HG03066 (cell line): ENCODE results near the gene ZFYVE21.

ENCODE experiments used
- ATAC-seq: cut with Tn5 transposase; IDR thresholded peaks from one replicate; pipeline ENCODE4 v1.9.1; 2021; ENCODE audit warnings: low read depth; ENCODE audit not compliant: unreplicated experiment

ZFYVE21 gene

DNA sequence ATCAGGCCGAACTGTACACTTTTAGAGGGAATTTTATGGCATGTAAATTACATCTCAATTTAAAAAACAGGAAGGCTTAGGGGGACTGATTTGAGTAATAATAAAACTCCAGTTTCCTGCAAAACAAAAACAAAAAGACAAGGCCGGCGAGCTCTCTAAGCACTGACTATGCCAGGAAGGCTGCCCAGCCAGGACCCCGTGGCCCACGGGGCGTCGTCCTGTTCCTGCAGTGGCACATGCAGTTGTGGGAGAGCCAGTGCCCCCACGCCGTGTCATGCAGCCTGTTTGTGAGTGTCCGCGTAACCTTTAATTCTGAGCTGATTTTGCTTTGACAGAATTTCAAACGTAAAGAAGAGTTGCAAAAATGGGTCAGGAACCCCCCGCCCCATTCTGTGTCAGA, 10.9 kb upstream of the ZFYVE21 start:
- ATAC-seq, result no peak

DNA sequence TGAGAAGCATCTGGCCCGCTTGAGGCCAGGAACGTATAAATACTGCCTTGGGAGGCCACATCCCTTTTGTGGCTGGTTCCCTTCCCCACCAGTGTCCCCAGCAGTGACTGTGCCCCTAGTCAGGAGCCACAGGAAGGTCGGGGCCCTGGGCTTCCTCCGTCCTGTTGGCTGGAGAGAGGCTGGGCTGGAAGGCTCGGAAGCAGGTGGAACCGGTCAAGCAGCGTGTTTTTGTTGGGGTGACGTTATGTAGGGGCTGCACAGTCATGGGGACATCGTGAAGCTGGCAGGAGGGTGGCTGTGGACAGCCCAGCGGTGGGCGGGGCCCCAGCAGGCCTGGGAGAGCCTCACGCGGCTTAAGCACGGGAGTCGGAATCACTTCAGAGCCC, 10.5 kb upstream of the ZFYVE21 start:
- ATAC-seq, result no peak

DNA sequence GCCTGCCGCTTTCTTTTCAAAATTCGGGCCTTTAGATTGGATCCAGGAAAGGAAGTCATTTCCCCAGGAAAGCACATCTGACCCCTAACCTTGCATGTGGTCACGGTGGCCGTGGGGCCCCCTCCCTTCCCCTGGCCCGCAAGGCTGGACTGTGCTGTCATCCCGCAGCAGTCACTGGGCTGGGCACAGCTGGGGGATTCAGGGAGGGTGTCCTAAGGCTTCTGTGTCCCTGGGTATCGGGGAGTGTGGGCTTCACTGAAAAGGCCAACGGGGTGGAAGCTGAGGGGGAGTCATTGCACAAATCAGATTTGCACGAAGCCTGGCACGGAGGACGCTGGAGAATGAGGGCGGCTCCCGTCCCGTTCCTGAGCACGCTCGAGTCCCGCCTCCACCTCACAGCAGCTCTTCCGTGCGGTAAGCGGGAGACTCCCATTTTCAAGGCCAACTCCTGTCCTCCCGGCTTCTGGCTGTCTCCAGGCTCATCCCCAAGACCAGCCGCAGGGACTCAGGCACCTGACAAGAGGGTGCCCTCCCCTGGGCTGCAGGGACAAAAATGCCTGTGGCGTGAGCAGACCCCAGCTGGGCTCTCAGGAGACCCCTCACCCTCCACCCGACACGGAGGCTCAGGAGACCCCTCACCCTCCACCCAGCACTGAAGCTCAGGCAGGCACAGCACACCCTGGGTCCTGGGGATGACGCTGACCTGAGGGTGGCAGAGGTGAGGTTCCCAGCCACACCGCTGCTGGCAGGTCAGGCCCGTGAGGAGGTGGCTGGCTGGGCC, 9.9 kb upstream of the ZFYVE21 start:
- no peak for ATAC-seq

GRCh38 chr14:103706551-103707328, 8.9 kb upstream of the ZFYVE21 start:
- no peak for ATAC-seq

DNA sequence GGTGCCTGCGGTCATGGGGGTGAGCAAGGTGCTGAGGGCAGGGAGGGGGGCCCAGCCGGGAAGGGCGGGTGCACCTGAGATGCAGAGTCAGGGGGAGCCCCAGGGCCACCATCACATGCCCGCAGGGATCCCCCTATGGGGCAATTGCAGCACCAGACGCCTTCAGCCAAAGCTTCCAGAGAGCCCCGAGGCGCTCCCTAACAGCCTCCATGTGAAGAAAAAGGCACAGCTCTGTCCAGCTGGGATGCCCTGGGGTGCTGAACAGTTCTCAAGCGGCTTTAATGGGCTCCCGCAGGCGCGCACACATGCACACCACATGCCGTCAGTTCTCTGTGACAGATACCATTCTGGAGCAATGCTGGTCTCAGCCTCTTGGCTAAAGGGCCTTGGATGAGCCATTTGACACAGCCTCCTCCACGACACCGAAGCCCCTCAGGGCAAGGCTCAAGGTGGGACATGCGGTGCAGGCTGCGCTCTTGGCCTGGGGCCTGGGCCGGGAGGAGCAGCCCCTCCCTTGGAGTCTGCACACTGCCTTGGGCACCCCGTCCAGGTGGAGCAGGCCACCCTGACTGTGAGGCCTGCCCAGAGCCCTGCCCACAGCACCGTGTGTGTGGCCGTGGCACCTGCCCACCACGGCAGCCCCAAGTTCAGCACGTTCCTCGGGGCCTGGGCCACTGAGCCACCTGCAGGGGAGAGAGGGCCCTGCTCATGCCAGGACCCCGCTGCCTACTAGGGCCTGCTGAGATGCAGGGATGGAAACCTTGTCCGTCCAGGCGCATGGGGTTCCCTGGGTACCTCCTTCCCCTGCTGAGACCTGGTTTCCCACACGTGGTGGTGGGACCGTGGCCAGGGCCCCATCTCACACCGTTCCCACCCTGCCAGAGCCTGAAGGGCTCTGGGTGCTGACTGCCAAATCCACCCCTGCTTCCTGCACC, 8.0 kb upstream of the ZFYVE21 start:
- ATAC-seq, result no peak

DNA sequence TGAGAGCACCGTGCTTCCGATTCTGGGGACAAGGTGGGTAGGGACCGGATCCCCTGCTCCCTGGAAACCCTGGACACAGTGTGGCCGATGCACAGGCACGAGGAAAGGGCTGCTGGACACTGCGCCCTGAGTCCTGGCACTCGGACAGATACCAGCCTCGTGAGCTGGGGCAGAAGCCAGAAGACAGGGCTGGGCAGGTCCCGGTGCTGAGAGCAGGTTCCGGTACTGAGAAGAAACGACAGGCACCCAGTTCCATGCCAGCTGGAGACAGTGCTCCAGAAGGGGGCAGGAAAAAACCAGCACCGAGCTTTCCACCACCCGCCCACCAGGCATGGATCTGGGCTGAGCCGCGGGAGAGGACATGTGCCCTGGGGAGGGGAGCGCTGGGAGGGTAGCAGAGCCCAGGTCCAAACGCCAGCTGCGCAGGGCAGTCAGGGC, 6.8 kb upstream of the ZFYVE21 start:
- ATAC-seq, result no peak

- no peak for ATAC-seq
Measured at GRCh38 chr14:103709814-103710213, 5.8 kb upstream of the ZFYVE21 start.

DNA sequence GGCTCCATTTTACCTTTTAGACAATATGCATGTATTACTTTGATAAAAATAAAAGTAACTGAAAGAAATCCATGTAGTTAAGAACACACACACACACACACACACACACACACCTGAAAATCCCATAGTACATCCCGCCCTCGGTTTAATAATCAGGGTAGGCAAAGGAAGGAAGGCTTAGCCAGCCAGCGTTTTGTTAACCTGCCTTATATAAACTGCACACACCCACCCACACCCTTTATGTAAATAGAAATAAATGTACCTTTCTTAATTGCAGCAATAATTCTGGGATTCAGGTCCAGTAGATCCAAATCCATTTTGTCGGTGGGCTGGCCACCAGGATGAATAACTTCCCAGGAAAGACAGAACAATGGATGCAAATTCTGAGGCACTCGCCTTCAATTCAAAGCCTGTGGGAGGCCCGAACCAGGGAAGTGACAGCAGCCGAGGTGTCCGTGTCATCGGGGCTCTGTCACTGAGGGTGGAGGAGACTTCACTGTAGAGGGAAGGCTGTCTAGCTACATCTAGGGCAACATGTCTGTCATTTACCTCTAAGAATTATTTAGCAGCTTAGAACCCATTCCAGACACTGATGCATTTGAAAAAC, 4.7 kb upstream of the ZFYVE21 start:
- no peak for ATAC-seq

DNA sequence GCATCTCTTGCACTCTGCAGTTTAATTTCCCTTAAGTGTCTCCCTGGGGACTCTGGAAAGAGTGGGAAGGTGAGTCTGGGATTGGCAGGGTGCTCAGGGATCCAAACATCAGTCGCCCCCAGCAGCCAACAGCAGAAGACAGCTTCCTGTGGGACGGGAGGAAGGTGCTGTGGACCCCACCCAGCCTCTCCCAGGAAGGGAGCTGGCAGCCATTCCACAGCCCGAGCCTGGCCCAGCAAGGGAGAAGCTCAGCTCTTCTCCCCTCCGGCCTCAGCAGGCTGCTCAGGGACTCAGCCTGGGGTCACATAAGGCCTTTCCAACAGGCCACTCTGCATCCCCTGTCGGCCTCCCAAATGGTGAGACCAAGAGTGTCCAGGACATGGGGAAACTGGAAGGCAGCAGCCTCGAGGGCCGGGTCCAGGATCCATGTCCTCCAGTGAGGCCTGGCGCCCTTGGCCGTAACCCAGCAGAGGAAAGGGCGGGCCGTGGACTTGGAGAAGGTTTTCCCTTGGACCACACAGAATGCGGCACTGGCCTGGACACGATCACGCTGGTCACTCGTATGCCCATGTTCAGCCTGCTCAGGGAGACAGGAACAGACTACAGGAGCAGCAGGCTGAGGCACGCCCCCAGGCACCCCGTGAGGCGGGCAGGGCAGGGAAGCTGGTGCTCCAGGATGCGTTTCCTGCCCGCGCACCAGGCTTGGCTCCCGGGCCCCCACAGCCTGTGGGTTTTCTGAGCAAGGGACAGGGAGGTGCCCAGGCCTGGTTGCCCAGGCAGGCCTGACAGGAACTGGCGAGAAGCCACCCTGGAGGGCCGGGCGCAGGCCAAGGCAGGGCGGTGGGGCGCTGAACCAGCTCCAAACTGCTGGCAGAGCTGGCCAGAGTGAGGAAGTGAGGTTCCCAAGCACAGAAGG, 3.8 kb upstream of the ZFYVE21 start:
- no peak for ATAC-seq

GRCh38 chr14:103712633-103713247, 2.9 kb upstream of the ZFYVE21 start:
- no peak for ATAC-seq

GRCh38 chr14:103713304-103714062, 2.1 kb upstream of the ZFYVE21 start:
- no peak for ATAC-seq

DNA sequence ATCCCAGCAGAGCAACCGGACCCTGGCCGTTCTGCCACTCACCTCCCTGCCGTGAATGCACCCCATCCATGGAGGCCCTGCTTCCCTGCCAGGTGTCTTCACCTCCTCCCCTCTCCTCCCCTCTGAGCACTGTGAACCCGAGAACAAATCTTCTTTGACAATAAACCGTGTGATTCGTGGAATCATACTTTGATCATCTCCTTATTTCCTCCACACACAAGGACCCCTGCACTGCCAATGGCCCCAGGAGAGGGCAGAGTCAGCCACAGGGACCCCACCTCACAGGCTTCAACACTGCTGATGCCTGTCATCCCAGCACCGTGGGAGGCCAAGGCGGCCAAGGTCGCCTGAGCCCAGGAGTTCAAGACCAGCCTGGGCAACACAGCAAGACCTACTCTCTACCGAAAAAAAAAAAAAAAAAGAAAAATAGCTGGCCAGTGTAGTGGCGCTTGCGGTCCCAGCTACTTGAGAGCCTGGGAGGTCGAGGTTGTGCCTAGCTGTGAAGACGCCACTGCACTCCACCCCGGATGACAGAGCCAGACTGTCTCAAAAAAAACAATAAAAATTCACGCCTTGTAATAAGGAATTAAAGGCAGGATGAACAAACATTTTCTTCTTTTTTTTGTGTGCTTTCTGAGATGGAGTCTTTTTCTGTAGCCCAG, 1.4 kb upstream of the ZFYVE21 start:
- no peak for ATAC-seq

GRCh38 chr14:103716091-103716801, 636 bp downstream of the ZFYVE21 start:
- ATAC-seq, result no peak

DNA sequence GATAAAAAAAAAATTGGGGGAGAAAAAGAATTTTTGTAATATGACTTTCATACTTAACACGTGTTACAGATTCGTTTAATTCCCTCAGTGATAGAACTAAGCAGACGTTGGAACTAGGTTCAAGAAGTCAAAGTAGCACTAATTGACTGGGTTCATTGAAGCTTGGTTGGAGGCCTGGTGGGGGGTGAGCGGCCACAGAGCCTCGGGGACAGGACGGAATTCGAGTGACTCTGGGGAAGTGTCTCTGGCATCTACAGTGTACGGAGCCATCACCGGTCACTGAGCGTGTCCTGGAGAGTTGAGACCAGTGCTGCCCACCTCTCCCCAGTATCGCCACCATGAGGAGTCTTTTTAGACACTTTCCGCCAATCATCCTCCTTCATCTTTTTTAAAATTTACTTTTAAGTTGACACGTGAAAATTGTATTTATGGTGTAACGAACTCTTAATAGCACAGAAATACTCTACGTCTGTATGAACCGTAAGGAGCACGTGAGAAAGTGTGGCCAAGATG, 1.3 kb downstream of the ZFYVE21 start:
- ATAC-seq, result no peak

DNA sequence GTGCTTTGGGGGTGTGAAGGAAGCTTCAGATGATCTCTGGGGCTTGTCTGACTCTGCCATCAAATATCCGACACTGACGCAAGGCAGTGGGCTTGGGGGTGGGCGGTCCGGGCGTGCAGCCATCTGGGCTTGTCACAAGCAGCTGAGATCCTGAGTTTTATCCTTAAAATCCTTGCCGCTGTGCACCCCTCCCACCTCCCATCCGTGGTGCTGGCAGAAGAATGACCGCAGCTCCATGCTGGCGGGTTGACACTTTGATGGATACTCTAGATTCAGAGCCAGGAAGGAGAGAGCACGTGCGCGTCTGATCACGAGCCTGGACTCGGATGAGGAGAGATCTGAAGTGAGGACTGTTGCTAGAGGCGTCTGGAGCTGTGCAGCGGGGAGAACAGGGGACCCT, 3.0 kb downstream of the ZFYVE21 start:
- ATAC-seq, result no peak

DNA sequence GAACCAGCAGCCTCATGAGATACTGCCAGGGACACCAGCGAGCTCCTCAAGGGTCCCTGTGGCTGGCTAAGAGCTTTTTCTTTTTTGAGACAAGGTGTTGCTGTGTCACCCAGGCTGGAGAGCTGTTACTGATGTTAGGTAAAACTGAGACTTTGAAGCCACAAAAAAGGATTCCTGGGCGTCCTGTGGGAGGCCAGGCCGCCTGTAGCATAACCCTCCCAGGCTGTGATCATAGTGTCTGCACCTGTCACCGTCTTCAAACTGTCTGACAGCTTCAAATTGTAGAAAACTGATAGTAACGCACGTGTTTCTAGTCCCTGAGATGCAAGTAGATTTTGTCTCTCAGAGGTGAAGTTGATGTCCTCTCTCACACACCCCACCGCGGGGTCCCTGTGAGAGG, 4.1 kb downstream of the ZFYVE21 start:
- no peak for ATAC-seq
